G401 (cell line): ENCODE data around the gene MAMLD1. TPM values are rescaled to one million over a fixed set of nuclear protein-coding genes. Genes with fewer than 3 reads are reported as not detected.
A peak's percentile ranks its signal among the peaks of the same experiment; 100 is the strongest.
"Not testable (repeated sequence)": the region's sequence is repeated elsewhere in the genome, so short reads cannot be mapped to it uniquely, and the experiment has no call there.

Experiments
- DNase-seq: peaks from one replicate; pipeline ENCODE4 v3.0.0-alpha.2; 2015; ENCODE audit warnings: low spot score
- in situ Hi-C: cut with HindIII; loops from 2 replicates; pipeline ENCODE4 v1.10.0; 2016; ENCODE audit warnings: low sequenced_read_pairs, mixed read lengths
- total RNA-seq: library from RNA; depleted of rRNA; stranded (reverse); fragments of >200 nt; shearing (Covaris generic); gene quantifications from 2 replicates; pipeline ENCODE4 v1.2.3, GENCODE V29; 2014; rRNA removed

MAMLD1 gene
- total RNA-seq = not detected in 2 replicates

GRCh38 chrX:150362599-150363481, at the start of gene MAMLD1:
Gene MAMLD1, plus strand, starts transcription at chrX:150363317. Its CDS starts 82,200 bp downstream, at chrX:150445517.
- in situ Hi-C loops = no loop called here
- peak; percentile 73 for DNase-seq

- in situ Hi-C loops = no loop called here
- no peak for DNase-seq
Measured at GRCh38 chrX:150313514-150313913, 49.6 kb upstream of the MAMLD1 start.

- in situ Hi-C loops = no loop called here
Measured at GRCh38 chrX:150314186-150314585, 48.9 kb upstream of the MAMLD1 start.

GRCh38 chrX:150316564-150316963, 46.6 kb upstream of the MAMLD1 start:
- in situ Hi-C loops = no loop called here
- DNase-seq = no peak

More at GRCh38 chrX:150314186-150314585, 48.9 kb upstream of the MAMLD1 start:
- no peak for DNase-seq

GRCh38 chrX:150323020-150323419, 40.1 kb upstream of the MAMLD1 start:
- in situ Hi-C loops = no loop called here
- no peak for DNase-seq

- DNase-seq = no peak
- in situ Hi-C loops = no loop called here
Measured at GRCh38 chrX:150324035-150324728, 38.9 kb upstream of the MAMLD1 start.

- in situ Hi-C loops = no loop called here
- DNase-seq = no peak
Measured at GRCh38 chrX:150324919-150325318, 38.2 kb upstream of the MAMLD1 start.

- no peak for DNase-seq
- in situ Hi-C loops = no loop called here
Measured at GRCh38 chrX:150326541-150327247, 36.4 kb upstream of the MAMLD1 start.

- in situ Hi-C loops = no loop called here
Measured at GRCh38 chrX:150329282-150329681, 33.8 kb upstream of the MAMLD1 start.

GRCh38 chrX:150329868-150330267, 33.2 kb upstream of the MAMLD1 start:
- no peak for DNase-seq
- in situ Hi-C loops = no loop called here

More at GRCh38 chrX:150329282-150329681, 33.8 kb upstream of the MAMLD1 start:
- DNase-seq = no peak

- no peak for DNase-seq
- in situ Hi-C loops = no loop called here
Measured at GRCh38 chrX:150332023-150332422, 31.1 kb upstream of the MAMLD1 start.

- in situ Hi-C loops = no loop called here
- no peak for DNase-seq
Measured at GRCh38 chrX:150334100-150334499, 29.0 kb upstream of the MAMLD1 start.

- no peak for DNase-seq
- in situ Hi-C loops = no loop called here
Measured at GRCh38 chrX:150334981-150335380, 28.1 kb upstream of the MAMLD1 start.

GRCh38 chrX:150337026-150337425, 26.1 kb upstream of the MAMLD1 start:
- DNase-seq = no peak

GRCh38 chrX:150337536-150337935, 25.6 kb upstream of the MAMLD1 start:
- in situ Hi-C loops = no loop called here

More at GRCh38 chrX:150337026-150337425, 26.1 kb upstream of the MAMLD1 start:
- in situ Hi-C loops = no loop called here

GRCh38 chrX:150338615-150339014, 24.5 kb upstream of the MAMLD1 start:
- DNase-seq = no peak
- in situ Hi-C loops = no loop called here

More at GRCh38 chrX:150337536-150337935, 25.6 kb upstream of the MAMLD1 start:
- DNase-seq = peak; percentile 2

GRCh38 chrX:150339736-150340135, 23.4 kb upstream of the MAMLD1 start:
- DNase-seq = no peak
- in situ Hi-C loops = no loop called here

- DNase-seq, in situ Hi-C loops: not testable (repeated sequence)
Measured at GRCh38 chrX:150340326-150340725, 22.8 kb upstream of the MAMLD1 start.

GRCh38 chrX:150347471-150347870, 15.6 kb upstream of the MAMLD1 start:
- DNase-seq = no peak
- in situ Hi-C loops = no loop called here

GRCh38 chrX:150348365-150348764, 14.8 kb upstream of the MAMLD1 start:
- in situ Hi-C loops = no loop called here
- no peak for DNase-seq
